ENCODE data around the gene AGBL1. TPM values are rescaled to one million over a fixed set of nuclear protein-coding genes. Genes with fewer than 3 reads are reported as not detected.
"Not testable (repeated sequence)": the region's sequence is repeated elsewhere in the genome, so short reads cannot be mapped to it uniquely, and the experiment has no call there.

The AGBL1 gene
- total and polyA plus RNA-seq, 2 experiments from 2014 or later = 0.06 to 0.11 TPM

DNA sequence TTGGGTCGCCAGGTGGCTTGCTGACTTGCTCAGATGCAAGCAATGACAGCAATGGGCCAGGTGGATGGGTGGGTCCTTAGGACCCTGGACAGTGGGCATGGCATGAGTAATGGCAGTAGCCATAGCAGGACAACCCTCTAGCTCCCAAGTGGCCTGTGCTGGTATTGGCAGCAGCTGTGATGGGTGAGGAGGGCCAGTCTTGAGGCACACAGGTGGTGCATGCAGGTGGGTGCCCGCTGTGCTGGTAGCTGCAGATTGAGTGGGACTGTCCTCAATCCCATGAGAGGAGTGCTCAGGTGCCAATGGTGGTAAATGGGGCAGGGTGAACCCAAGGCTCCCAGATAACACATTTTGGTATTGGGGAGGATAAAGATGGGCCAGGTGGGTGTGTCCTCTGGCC is 24.2 kb downstream of the AGBL1 start:
- H3K36me3 ChIP-seq = no peaks in the 10 kb centered on the region
- no peaks in the 10 kb centered on the region for H3K4me1 ChIP-seq (ENCODE audit: low read depth)
- H3K9me3 ChIP-seq (ENCODE audit: low read depth) = no peaks in the 10 kb centered on the region
- no peak for DNase-seq (ENCODE audit: low read depth in 1 of 2, low spot score in 1 of 2)
- H3K27me3 ChIP-seq = no peaks in the 10 kb centered on the region
- H3K27ac ChIP-seq = no peak overlapping the region
- TF ChIP-seq, protein P1, sequence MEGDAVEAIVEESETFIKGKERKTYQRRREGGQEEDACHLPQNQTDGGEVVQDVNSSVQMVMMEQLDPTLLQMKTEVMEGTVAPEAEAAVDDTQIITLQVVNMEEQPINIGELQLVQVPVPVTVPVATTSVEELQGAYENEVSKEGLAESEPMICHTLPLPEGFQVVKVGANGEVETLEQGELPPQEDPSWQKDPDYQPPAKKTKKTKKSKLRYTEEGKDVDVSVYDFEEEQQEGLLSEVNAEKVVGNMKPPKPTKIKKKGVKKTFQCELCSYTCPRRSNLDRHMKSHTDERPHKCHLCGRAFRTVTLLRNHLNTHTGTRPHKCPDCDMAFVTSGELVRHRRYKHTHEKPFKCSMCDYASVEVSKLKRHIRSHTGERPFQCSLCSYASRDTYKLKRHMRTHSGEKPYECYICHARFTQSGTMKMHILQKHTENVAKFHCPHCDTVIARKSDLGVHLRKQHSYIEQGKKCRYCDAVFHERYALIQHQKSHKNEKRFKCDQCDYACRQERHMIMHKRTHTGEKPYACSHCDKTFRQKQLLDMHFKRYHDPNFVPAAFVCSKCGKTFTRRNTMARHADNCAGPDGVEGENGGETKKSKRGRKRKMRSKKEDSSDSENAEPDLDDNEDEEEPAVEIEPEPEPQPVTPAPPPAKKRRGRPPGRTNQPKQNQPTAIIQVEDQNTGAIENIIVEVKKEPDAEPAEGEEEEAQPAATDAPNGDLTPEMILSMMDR (IDR thresholded peaks at IDR 0.05; ENCODE audit: low read depth, low read length) = no peak
- H3K4me3 ChIP-seq = no peak overlapping the region

DNA sequence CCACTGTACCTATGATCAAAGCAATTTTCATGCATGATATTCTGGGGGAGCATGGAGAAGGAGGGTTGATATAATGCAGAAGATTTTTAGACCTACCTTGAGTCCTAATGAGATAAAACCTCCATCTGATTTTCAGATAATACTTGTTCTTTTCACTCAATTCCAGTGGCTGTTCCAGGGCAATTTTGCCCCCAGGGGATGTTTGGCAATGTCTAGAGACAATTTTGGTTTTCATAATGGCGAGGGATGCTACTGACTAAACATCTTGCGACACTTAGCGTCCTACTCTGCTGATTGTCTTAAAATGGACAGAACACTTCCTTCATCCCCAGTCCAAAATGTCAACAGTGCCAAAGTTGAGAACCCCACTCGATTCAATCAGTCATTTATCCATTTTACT is 26.6 kb downstream of the AGBL1 start:
- TF ChIP-seq, protein P1 (IDR thresholded peaks at IDR 0.05; ENCODE audit: low read depth, low read length) = no peak
- H3K27ac ChIP-seq = no peak overlapping the region
- DNase-seq (ENCODE audit: low read depth in 1 of 2, low spot score in 1 of 2) = no peak
- H3K4me1 ChIP-seq (ENCODE audit: low read depth) = no peaks in the 10 kb centered on the region
- no peaks in the 10 kb centered on the region for H3K27me3 ChIP-seq
- H3K4me3 ChIP-seq = no peak overlapping the region
- H3K9me3 ChIP-seq (ENCODE audit: low read depth) = no peaks in the 10 kb centered on the region
- no peaks in the 10 kb centered on the region for H3K36me3 ChIP-seq

DNA sequence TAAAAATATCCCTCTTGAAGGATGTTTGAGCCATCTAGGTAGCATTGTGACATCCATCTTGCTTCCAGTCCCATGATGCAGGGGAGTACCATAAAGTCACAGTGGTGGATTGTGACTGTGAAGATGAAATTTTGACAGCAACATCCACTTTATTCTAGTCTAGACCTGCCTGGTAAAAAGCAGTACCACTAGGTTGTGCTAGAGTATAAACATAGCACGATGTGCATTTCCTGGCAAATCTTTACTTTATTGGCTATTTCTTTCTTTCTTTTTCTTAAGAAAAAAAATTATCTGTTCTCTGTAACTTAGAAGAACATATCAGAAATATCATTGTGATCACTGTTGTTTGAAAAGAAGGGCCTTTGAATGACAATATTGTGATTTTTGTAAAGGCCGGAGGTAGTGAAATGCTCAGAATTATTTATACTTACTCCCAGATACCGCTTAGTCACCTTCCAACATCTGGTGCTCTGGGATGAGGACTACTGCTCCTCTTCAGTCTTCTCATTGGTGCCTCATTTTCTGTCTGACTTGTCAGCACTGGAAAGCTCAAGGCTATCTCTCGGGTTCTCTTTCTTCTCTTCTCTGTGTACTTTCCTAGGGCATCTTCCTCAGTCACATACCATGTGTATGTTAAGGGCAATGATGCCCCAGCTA is 35.6 kb downstream of the AGBL1 start:
- no peak overlapping the region for H3K4me3 ChIP-seq
- no peak overlapping the region for H3K27ac ChIP-seq
- DNase-seq (ENCODE audit: low read depth in 1 of 2, low spot score in 1 of 2) = no peak
- H3K36me3 ChIP-seq = no peaks in the 10 kb centered on the region
- H3K9me3 ChIP-seq (ENCODE audit: low read depth) = no peaks in the 10 kb centered on the region
- TF ChIP-seq, protein P1 (IDR thresholded peaks at IDR 0.05; ENCODE audit: low read depth, low read length) = no peak
- no peaks in the 10 kb centered on the region for H3K4me1 ChIP-seq (ENCODE audit: low read depth)
- H3K27me3 ChIP-seq = no peaks in the 10 kb centered on the region

DNA sequence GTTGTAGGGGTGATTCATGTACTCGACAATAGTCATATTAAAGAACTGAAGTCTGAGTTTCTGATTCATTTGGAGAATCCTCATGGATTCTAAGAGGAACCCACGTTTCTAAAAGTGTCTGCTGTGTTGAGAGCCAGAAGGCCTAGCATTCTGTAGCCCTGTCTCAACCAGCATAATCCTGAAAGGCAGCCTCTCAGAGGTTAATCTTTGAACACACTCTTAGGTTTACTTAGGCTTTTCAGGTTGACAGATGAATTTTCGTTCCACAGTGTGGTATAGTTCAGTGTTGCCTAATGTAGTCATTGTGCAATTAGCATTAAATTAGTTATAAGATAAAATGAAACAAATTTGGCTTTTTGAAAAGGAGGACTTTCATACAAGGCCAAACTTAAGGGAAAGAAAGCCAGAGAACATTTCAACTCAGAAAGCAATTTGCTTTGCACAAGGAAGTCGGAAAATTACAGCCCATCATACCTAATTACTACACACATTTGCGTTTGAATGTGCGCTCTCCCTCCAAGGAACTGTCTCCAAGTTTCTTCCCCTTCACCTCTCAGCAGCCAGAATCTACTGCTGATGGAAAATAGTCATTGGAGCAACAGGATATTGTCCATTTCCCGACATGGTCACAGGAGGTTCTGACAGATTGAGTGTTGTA is 42.0 kb downstream of the AGBL1 start:
- Histone ChIP-seq H3K27me3 (no peaks in the 10 kb centered on the region), H3K36me3 (no peaks in the 10 kb centered on the region), H3K4me3 (no peak overlapping the region), H3K9me3 (ENCODE audit: low read depth) (no peaks in the 10 kb centered on the region), H3K27ac (no peak overlapping the region), H3K4me1 (ENCODE audit: low read depth) (no peaks in the 10 kb centered on the region)
- no peak for DNase-seq (ENCODE audit: low read depth in 1 of 2, low spot score in 1 of 2)
- TF ChIP-seq, protein P1 (IDR thresholded peaks at IDR 0.05; ENCODE audit: low read depth, low read length) = no peak

DNA sequence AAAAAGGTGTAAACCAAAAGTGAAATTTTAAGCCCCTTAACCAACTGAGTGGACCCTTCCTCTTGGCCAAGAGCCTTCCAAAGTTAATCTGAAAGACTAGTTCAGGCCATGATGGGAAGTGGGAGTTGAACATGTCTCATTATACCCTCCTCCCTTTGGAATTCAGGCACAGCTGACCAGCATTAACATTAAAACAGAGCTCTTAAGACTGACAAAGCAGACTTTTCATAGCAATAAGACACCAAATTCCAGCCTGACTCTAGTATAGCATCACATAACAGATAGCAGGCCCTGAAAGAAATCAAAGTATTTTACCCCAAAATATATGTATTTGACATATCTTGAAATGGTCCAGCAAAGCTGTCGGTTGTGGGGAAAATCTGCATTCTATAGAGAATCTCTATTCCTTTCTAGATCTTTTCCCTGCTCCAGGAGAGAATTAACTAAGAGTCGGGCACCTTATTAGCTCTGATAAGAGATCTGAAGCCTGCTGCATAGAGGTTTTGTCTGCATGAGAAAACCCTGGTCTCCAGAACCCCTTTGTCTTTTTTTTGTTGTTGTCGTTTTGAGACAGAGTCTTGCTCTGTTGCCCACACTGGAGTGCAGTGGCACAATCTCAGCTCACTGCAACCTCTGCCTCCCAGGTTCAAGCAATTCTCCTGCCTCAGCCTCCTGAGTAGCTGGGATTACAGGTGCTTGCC is 43.2 kb downstream of the AGBL1 start:
- not testable (repeated sequence) for H3K27me3 ChIP-seq; H3K4me3 ChIP-seq; H3K4me1 ChIP-seq (ENCODE audit: low read depth); H3K9me3 ChIP-seq (ENCODE audit: low read depth); H3K36me3 ChIP-seq; DNase-seq (ENCODE audit: low read depth in 1 of 2, low spot score in 1 of 2); H3K27ac ChIP-seq

DNA sequence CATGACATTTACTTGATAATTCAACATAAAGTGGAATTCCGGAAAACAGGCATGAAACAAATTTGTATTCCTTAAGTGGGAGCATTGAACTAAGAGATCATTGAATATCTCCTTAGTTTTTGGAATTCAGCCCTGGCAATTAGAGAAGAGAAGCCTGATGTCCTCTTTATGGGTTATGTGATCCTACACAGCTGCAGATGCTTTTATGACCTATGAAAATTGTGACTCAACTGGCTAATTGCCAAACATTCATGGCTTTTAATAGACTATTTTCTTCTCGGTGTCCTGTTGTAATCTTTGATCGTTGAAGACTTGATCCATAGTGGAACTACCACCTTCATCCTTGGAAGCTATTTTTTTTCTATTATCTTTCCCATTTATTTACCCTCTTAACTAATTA is 46.1 kb downstream of the AGBL1 start:
- DNase-seq (ENCODE audit: low read depth in 1 of 2, low spot score in 1 of 2) = no peak
- no peaks in the 10 kb centered on the region for H3K9me3 ChIP-seq (ENCODE audit: low read depth)
- H3K4me3 ChIP-seq = no peak overlapping the region
- no peaks in the 10 kb centered on the region for H3K4me1 ChIP-seq (ENCODE audit: low read depth)
- H3K36me3 ChIP-seq = no peaks in the 10 kb centered on the region
- no peaks in the 10 kb centered on the region for H3K27me3 ChIP-seq
- H3K27ac ChIP-seq = no peak overlapping the region
- TF ChIP-seq, protein P1 (IDR thresholded peaks at IDR 0.05; ENCODE audit: low read depth, low read length) = no peak

Data from cardiac muscle cell (in vitro differentiated cells and primary cell).